GM12875 (cell line): Measurements from ENCODE around the gene ENTREP1.

Experiments
- H3K4me3 ChIP-seq: one replicate; pipeline ENCODE4 v1.5.1; 2011; ENCODE audit warnings: low read depth, low read length, control low read depth
- TF ChIP-seq, protein P1 (sequence below): IDR thresholded peaks from 2 replicates; pipeline ENCODE4 v1.5.1; 2011; ENCODE audit warnings: low read depth, mild to moderate bottlenecking, control low read depth, inconsistent platforms, low read length, moderate library complexity, borderline replicate concordance; ENCODE audit not compliant: insufficient read depth

Gene ENTREP1

GRCh38 chr9:69364510-69365150 is 39.6 kb downstream of the ENTREP1 start:
- TF ChIP-seq, protein P1, sequence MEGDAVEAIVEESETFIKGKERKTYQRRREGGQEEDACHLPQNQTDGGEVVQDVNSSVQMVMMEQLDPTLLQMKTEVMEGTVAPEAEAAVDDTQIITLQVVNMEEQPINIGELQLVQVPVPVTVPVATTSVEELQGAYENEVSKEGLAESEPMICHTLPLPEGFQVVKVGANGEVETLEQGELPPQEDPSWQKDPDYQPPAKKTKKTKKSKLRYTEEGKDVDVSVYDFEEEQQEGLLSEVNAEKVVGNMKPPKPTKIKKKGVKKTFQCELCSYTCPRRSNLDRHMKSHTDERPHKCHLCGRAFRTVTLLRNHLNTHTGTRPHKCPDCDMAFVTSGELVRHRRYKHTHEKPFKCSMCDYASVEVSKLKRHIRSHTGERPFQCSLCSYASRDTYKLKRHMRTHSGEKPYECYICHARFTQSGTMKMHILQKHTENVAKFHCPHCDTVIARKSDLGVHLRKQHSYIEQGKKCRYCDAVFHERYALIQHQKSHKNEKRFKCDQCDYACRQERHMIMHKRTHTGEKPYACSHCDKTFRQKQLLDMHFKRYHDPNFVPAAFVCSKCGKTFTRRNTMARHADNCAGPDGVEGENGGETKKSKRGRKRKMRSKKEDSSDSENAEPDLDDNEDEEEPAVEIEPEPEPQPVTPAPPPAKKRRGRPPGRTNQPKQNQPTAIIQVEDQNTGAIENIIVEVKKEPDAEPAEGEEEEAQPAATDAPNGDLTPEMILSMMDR, result no peak
- H3K4me3 ChIP-seq, result no peak overlapping the region

DNA sequence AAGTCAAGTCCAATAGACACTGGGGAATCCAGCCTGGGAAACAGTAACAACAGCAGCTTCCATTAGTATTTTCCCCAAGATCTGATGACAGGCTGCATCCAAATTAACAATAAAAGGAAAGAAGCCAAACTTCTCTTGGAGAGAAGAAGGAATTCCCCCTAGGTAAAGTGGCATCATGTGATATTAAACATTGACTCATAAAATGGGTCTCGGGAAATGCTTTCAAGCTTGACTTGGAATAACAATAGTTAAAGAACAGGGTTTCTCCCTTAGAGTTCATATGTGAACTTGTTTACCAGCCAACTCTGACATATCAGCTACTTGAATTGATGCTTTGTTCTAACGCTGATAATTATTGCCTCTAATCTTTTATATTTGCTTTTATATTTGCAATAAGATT is 45.4 kb downstream of the ENTREP1 start:
- TF ChIP-seq, protein P1, result no peak
- H3K4me3 ChIP-seq, result no peak overlapping the region

DNA sequence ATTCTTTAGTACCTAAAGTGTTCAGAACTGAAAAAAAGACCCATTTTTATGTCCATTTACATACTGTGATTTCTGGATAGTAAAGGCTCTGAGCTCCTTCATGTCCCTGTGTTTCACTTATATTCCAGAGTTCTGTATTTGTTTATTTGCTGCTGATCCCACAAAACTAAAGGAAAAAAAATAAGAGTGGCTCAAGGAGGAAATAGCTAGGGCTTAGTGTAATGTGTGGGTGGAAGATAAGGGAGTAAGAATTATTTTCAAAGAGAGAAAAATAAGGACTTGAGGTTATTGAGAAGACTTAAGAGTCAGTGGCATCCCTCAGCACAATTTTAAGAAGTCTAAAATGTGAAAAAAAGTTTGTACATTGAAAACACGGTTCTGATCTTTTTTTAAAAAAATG is 46.0 kb downstream of the ENTREP1 start:
- TF ChIP-seq, protein P1, result no peak

DNA sequence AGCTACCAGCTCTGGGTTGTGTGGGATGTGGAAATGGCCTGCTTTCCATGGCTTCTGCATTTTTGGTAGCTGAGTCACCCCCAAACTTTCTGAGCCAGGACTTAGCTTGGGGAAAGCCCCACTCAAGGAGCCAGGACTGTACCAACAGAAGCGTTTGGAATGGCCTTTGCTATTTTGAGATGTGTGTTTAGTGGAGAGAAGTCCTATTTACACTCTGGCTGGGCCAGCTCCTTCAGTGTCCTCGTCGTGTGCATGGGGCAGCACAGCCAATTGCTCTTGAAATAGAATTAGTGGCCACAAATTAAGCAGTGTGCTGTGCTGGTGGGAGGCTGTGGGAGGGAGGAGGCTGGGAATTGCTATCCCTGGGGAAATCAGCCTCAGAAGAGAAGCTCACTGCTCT is 51.6 kb downstream of the ENTREP1 start:
- H3K4me3 ChIP-seq, result no peak overlapping the region
- TF ChIP-seq, protein P1, result no peak

More for the DNA sequence above, 46.0 kb downstream of the ENTREP1 start:
- no peak overlapping the region for H3K4me3 ChIP-seq

GRCh38 chr9:69377291-69377690 is 52.3 kb downstream of the ENTREP1 start:
- TF ChIP-seq, protein P1, result no peak
- no peak overlapping the region for H3K4me3 ChIP-seq

DNA sequence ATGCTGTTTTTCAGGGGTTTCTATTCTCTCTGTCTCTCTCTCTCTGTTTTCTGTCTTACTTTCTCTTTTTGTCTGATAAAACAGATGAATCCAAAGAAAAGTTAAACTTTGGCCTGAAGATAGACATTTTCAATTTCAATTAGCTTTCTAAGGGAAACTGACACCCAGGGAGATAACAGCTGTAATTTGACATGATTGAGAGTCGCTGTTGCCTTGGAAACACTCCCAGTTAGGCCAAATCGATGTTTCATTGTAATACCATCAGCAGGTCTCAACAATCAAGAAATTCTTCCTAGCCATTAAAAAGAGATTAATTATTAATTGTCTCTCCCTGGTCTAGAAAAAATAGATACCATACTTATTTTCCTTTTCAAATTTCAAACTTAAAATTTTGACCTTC is 53.0 kb downstream of the ENTREP1 start:
- H3K4me3 ChIP-seq, result no peak overlapping the region
- TF ChIP-seq, protein P1, result no peak

- H3K4me3 ChIP-seq, result no peak overlapping the region
- TF ChIP-seq, protein P1, result no peak
Observed at GRCh38 chr9:69379270-69379982, 54.4 kb downstream of the ENTREP1 start.
